Measurements from ENCODE around the gene SSB.
"Not testable (repeated sequence)": the region's sequence is repeated elsewhere in the genome, so short reads cannot be mapped to it uniquely, and the experiment has no call there.

Gene SSB
- 127 reads per million, percentile 87 among the genes with 10 or more reads in this experiment for total RNA-seq

DNA sequence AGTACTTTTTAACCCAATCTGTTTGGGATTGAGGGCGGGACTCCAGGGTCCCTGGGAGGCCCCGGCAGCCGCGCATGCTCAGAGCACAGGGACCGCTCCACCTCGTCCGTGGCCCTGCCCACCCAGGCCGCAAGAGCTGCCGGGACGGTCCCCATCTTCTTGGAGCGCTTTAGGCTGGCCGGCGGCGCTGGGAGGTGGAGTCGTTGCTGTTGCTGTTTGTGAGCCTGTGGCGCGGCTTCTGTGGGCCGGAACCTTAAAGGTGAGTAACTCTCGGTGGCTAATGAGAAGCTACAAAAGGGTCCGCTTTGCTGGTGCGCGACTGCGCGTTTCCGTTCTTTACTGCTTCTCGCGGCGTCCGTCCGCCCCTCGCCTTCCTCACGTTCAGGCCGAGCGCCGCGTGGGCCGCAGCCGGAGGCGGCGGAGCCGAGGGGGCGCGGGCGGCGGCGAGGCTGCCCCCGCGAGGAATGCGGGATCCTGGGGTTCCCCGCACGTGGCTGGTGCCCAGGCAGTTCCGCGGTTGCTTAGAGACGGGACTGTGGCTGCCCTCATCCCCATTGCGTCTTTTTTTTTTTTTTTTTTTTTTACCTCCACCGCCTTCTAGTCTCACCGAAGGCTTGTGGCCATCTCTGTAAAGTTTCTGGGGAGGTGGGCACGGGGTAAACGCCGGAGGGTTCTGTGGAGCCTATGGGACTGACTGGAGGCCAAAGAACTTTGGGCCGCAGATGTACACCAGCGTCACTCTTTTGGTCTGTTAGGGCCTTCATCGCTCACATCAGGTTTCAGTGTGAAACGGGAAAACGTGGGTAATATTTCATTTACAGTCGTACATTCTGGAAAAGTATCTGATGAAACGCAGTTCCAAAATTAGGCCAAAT lies at the start of gene SSB:
TSS of gene SSB (plus strand) at position 154 of the 875 bp plus-strand sequence. CDS start 2,090 bp downstream, outside the sequence.
- DNase-seq: peak; percentile 86

DNA sequence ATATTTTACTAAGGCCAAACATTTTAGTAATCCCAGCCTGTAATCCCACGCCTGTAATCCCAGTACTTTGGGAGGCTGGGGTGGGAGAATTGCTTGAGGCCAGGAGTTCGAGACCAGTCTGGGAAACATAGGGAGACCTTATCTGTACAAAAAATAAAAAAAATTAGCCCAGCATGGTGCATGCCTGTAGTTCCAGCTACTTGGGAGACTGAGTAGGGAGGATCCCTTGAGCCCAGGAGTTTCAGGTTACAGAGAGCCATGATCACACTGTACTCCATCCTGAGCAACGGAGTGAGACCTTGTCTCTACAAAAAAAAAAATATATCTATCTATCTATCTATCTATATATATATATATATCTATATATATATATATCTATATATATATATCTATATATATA lies 45.9 kb upstream of the SSB start:
- DNase-seq: no peak

DNA sequence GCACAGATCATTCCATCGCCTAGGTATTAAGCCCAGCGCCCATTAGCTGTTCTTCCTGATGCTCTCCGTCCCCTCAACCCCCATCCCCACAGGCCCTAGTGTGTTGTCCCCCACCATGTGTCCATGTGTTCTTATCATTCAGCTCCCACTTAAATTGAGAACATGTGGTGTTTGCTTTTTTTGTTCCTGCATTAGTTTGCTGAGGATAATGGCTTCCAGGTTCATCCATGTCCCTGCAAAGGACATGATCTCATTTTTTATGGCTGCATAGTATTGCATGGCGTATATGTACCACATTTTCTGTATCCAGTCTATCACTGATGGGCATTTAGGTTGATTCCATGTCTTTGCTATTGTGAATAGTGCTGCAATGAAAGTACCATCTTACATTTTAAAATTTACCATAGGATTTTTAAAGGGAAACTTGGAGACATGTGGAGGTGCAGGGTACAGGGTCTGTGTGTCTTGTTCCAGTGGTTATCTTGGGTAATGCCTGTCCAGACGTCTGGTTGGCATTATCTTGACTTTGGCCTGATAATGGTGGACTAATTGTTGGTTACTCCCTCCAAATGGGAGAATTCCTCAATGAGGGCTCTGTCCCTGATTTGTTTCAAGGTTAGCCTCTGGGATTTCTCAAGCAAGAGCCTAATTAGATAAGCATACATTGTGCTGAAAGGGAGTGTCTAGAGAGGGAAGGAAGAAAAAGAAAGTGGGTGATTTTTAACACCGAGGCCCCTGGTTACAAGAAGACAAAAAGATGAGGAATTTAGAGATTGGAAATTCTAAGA lies 43.4 kb upstream of the SSB start:
- DNase-seq: no peak

DNA sequence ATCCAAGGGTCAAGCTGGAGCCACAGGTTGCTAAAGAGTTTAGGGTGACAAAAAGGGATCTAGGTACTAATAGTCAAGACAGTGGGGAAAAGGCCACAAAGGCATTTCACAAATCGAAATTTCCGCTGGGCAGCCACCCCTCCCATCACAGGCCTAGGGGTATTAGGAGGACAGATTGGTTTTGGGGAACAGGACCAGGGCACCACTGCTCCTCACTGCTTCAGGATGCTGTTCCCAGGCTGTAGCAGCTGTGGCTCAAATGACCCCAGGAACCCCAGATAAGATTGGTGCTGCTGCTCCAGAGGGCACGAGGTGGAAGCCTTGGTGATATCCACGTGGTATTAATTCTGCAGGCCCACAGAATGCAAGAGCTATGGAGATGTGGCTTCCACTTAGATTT lies 42.3 kb upstream of the SSB start:
- DNase-seq: no peak

DNA sequence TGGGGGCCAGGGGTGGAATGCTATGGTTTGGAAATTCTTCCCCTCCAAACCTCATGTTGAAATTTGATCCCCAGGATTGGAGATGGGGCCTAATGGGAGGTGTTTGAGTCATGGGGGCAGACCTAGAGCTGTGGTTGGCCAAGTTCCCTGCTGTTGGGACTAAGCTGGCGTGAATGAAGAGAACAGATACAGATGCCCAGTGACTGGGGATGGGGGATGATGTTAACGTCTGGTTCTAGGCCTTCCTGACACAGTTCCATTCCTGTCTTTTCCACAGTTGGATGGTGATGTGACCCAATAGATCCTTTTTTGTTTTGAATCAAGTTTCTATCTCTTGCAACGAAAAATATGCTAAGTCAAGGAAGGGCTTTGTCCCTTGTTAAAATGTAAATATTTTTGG lies 41.3 kb upstream of the SSB start:
- no peak for DNase-seq

DNA sequence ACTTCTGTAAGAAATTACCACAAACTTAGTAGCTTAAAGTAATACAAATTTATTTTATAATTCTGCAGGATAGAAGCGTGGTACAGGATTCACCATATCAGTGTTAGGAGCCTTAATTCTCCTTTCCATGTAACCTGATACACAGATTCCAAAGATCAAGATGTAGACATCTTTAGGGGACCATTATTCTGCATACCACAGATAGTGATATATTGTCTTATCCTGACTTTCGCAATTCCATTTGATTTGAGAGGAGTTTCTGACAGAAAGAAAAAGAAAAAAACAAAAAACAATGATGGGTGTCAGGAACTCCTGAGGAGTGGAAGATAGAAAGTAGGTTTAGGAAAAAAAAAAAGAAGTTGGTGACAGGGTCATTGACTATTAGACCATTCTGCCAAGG lies 40.9 kb upstream of the SSB start:
- no peak for DNase-seq

DNA sequence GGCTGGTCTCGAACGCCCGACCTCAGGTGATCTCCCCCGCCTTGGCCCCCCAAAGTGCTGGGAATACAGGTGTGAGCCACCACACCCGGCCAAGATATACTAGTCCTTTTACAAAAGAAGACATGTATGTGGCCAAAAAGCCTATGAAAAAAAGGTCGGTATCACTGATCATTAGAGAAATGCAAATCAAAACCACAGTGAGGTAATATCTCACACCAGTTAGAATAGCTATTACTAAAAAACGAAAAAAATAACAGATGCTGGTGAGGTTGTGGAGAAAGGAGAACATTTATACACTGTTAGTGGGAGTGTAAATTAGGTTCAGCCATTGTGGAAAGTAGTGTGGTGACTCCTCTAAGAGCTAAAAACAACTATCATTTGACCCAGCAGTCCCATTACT lies 38.7 kb upstream of the SSB start:
- DNase-seq: no peak

DNA sequence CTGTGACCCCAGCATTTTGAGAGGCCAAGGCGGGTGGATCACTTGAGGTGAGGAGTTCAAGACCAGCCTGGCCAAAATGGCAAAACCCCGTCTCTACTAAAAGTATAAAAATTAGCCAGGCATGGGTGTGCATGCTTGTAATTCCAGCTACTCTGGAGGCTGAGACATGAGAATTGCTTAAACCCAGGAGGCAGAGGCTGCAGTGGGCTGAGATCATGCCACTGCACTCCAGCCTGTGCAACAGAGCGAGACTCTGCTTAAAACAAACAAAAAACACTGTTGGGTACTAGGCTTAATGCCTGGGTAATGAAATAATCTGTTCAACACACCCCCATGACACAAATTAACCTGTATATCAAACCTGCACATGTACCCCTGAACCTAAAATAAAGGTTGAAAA lies 37.9 kb upstream of the SSB start:
- not testable (repeated sequence) for DNase-seq

DNA sequence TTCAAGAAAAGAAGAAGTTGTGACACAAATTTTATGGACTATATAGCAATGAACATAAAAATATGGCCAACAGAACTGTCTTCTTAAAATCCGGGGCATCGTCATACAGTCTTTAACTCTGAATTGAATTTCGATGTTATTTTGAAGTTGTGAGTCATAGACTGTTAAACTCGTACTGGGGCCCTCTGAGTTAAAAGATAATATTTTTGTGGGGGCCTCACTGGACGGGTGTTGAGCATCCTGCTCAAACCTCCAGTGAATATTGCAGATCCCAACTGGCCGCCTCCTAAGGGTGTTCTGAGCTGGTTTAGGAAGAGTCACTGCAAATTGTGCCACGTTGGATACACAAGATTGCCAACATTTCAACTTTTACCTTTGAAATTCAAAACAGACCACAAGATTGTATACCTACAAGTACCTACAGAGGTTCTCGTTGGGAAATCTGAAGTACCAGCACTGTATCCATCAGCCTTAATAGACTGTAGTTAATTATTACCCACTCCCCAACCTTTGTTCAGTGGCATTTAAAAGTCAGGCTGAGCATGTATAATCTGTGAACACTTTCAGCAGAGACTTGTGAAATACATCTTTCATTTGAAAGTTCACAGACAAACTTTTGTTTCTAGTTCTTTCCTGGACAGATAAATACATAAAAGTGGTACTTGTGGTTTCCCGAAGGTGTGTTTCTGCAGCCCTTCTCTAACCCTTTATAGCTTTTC lies 37.3 kb upstream of the SSB start:
- DNase-seq: no peak

DNA sequence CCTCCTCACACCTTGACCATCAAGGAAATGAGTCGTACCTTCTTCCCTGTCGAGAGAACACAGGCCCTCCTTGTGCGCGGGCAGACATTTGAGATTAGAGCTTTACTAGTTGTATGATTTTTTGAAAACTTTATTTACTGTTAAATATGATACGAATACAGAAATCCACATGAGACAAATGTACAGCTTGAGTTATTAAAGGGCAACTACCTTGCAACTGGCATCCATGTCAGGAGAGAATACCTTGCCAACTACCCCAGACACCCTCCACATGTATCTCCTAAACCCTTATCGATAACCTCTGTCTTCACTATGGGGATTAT lies 36.7 kb upstream of the SSB start:
- DNase-seq: no peak

DNA sequence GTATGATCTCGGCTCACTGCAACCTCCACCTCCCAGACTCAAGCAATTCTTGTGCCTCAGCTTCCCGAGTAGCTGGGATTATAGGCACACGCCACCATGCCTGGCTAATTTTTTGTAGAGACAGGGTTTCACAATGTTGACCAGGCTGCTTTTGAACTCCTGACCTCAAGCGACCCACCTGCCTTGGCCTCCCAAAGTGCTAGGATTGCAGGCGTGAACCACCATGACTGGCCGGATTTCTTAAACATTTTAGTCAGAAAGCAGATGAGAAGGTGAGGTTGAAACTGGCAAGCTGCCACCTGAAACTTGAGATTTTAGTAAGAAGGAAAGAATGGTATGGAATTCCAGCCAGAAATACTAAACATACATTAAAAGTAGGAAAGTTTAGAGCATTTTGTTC lies 33.1 kb upstream of the SSB start:
- DNase-seq: no peak

DNA sequence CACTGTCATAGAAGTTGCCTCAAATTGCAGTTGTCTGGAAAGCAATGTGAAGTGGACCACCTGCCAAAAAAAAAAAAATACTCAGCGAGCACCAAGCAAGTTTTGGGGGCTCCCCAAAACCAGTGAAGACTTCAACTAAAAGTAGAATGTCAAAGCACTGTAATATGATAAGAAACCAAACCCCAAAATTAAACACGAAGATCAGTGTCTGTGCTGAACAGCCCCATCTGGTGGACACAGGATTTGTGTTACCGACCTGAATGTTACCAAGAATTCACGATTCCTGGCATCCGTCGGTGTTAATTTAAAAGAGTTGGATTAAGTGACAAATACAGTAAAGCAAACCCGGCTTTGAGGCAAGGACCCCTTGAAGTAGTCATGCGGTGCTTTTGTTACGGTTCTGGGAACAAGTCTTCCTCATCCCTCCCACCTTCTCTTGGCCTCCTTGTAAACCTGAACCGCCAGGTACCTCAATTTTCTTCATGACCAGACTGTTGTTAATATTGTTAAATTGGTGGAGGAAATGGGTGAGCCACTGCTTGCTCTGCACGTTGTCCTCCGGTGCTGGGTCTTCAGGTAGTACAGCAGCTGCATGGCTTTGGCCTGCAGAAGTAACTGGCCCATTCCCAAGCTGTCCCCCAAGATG lies 31.3 kb upstream of the SSB start:
- DNase-seq: peak; percentile 43

DNA sequence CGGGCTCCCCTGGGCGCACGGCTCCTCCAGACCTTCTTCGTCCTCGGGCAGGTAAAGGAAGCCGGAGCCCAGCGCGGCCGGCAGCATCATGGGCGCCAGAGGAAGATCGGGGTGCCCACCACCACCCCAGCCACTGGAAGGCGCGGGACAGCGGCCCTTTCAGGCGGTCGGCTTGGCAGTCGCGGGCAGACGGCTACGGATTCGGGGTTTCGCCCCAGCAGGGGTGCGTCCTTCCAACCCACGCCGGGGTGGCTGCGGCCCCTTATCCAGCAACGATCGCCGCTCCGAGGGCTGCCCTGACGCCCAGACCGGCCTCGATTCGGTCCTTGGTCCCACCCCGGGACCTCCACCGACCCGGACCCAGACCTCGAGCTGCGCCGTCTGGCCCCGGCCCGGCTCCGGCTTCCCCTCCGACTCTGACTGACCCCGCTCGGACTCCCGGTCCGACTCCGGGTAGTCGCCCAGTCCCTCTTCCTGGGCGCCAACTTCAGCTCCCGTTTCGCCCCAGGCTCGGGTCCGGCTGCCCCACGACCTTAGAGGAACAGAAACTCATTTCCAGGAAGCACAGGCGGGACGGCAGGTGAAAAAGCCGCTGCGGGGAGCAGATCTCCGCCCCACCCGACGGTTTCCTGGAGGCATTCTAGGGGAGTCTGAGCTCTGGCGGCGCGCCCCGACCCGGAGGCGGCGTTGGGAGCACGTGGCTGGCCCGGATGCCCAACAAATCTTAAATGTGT lies 30.2 kb upstream of the SSB start:
- DNase-seq: peak; percentile 2

DNA sequence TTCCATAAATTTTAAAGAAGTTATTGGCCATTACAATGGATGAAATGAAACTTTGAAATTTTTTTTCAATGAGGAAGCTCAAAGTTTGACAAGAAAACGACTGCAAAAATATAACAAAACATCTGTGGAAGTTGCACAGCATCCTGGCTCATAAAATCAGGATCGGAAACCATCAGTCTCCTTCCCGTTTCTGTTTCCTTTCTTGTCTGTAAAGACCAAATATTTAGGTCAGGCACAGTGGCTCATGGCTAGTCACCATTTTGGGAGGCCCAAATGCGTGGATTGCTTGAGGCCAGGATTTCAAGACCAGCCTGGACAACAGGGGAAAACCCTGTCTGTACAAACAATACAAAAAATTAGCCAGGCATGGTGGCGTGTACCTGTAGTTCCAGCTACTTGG lies 27.6 kb upstream of the SSB start:
- DNase-seq: no peak

DNA sequence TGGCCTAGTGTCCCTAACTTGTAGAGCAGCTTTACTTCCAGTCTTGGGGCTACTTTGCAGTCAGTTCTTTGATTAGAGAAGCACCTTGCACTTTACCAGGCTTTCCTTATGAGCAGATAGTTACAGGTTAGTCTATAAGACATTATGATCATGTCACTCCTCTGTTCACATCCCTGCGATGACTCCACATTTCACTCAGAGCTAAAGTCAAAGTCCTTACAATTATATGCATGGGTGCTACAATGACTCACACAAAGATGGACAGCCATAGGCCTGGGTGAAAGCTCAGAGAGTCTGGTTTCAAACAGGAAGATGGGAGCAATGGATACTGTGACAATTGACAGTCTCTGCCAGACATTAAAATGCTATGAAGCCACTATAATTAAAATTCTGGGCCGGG lies 27.1 kb upstream of the SSB start:
- no peak for DNase-seq

DNA sequence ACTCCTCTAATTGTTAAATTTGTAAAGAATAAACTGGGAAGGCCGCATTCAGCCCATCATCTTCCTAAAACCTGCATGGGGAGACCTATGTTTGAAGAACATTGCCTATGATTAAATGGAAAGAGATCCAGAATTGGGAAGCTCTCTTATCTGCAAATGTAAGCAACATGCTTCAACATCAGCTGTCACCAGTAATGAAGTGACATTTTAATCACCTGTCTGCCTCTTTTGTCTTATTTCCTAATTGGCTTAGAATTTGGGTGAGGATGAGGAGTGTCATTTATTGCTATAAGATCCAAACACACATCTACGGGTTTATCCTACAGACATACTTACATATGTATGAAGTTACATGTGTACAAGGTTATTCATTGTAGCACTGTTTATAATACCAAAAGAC lies 26.0 kb upstream of the SSB start:
- DNase-seq: no peak

DNA sequence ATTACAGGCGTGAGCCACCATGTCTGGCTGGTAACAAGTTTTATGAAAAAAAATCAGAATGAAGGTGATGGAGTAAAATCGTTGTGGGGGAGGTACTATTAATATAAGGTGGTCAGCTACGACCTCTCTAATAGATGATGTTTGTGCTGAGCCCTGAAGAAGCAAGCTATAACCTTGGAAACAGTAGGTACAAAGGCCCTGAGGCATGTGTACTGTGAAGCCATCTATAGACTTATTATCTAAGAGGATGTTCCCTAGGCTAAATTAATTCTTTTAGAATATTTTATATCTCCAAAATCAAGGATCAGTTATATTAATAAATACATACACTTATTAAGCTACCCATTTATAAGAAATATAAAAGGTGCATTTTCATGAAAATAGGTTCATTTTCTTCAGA lies 23.3 kb upstream of the SSB start:
- no peak for DNase-seq

DNA sequence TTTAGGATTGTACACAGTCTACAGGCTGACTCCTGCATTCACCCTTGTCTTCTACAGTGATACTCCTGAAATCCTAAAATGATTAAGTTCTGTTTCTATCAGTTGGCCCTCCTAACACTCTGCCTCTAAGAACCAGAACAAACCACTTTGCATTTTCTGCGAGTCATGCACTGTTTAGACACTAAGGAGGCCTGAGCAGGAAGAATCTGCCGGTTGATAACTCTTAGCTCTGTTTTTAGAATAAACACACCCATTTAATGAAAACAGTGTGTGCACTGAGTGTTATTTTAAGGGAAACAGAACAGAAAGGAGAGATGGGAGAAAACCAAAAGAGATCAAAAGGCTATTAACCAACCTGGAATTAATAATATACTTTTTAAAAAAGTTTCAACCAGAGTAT lies 22.9 kb upstream of the SSB start:
- DNase-seq: no peak

DNA sequence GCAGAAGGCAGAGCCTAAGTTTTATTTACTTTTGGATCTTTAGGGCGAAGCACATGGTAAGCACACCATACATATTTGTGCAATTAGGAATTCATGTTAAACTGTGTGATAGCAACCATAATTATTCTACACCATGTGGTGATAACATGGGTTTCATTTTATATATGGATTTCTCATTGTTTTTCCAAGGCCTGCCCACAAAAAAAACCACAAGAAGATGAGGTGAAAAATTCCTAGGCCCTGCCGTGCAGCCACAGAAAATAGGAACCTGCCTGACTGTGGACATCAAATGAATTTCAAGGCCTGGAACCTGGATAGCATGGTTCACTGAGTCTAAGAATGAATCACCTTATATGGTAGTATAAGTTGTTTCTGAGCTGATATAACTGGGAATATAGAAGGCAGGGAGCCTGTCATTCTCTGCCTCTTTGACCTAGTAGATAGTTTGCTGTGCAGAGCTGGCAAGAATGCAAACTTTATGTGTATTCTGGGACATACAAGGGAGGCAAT lies 22.4 kb upstream of the SSB start:
- no peak for DNase-seq

DNA sequence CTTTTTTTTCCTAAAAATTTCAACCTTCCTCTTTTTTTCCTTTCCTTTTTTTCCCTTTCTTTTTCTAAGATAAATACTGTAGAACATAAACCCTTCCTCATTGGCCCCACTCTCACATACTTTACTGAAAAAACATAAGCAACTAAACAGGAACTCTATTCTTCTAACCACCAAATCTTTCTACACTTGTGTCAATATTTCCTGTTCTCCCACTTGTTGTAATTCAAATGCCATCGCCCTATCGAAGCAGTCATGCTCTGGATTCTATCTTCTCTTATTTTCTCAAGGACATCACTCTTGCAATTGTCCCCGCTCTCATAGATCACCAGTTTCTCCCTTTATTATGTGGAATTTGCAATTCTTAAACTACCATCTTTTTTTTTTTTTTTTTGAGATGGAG lies 20.2 kb upstream of the SSB start:
- DNase-seq: no peak

DNA sequence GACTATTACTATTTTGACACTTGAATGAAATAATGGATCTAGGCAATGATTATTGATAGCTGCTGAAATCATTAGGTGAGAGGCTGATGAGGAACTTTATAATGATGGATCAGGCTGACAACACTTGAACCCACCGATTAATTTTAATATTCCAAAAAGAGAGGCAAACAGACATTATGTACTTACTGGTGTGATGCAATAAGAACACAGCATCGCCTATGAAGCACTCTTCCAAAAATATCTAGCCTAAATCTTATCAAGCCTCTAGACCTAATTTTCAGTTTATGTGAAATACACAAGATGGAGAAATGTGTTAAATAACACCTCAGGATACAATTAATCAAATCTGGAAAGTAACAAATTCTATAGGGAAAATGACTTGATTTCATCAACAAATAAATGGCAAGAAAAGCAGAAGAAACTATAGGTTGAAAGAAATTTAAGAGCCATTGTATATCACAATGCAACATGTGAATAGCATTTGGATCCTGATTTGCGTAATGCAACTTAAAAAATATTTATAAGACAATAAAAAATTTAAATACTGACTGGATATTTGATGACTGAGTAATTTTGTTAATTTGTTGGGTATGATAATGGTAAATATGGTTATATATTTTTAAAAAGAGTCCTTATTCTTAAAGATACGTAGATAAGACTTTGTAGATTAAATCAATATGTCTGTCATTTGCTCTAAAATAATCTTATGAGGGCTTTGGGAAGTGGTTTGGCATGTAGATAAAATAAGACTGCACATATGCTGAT lies 17.2 kb upstream of the SSB start:
- DNase-seq: no peak
